ENCODE results near the gene CD4.
"Not testable (repeated sequence)": the region's sequence is repeated elsewhere in the genome, so short reads cannot be mapped to it uniquely, and the experiment has no call there.

Gene CD4

GRCh38 chr12:6866920-6867412 lies 77.6 kb downstream of the CD4 start:
- DNase-seq (ENCODE audit: low read depth, low spot score): no peak

GRCh38 chr12:6867413-6868210 lies 78.3 kb downstream of the CD4 start, which contains the start of gene TPI1:
Gene TPI1 (plus strand): TSS chr12:6867531. CDS start chr12:6867567, 36 bp downstream.
- DNase-seq (ENCODE audit: low read depth, low spot score): no peak

GRCh38 chr12:6868211-6869048 lies 79.1 kb downstream of the CD4 start:
- DNase-seq (ENCODE audit: low read depth, low spot score): no peak

- no peak for DNase-seq (ENCODE audit: low read depth, low spot score)
These were observed 80.0 kb downstream of the CD4 start for GRCh38 chr12:6869049-6870021.

GRCh38 chr12:6870304-6870703 lies 81.0 kb downstream of the CD4 start:
- DNase-seq (ENCODE audit: low read depth, low spot score): not testable (repeated sequence)
